ENCODE data around the gene TMC8. TPM values are rescaled to one million over a fixed set of nuclear protein-coding genes. Genes with fewer than 3 reads are reported as not detected.
A peak's percentile ranks its signal among the peaks of the same experiment; 100 is the strongest.

The TMC8 gene
- total and polyA plus RNA-seq, 2 experiments from 2014 or later: 1.1 to 3.1 TPM

GRCh38 chr17:78122931-78123249, 7.7 kb upstream of the TMC8 start:
- peaks cover 19% of the 10 kb centered on the region for H3K36me3 ChIP-seq
- TF ChIP-seq CTCF (IDR thresholded peaks at IDR 0.05; ENCODE audit: low read depth, low read length): no peak
- peaks cover 14% of the 10 kb centered on the region for H3K4me1 ChIP-seq (ENCODE audit: low read depth)

GRCh38 chr17:78123258-78123929, 7.2 kb upstream of the TMC8 start:
- DNase-seq (ENCODE audit: low read depth in 1 of 2, low spot score in 1 of 2): no peak
- TF ChIP-seq CTCF (IDR thresholded peaks at IDR 0.05; ENCODE audit: low read depth, low read length): no peak
- no peaks in the 10 kb centered on the region for H3K27me3 ChIP-seq
- no peaks in the 10 kb centered on the region for H3K9me3 ChIP-seq (ENCODE audit: low read depth)
- H3K36me3 ChIP-seq: peaks cover 19% of the 10 kb centered on the region
- H3K4me1 ChIP-seq (ENCODE audit: low read depth): peaks cover 14% of the 10 kb centered on the region
- no peak overlapping the region for H3K27ac ChIP-seq
- H3K4me3 ChIP-seq: no peak overlapping the region

More at GRCh38 chr17:78122931-78123249, 7.7 kb upstream of the TMC8 start:
- Histone ChIP-seq H3K27ac (no peak overlapping the region), H3K4me3 (no peak overlapping the region), H3K9me3 (ENCODE audit: low read depth) (no peaks in the 10 kb centered on the region), H3K27me3 (no peaks in the 10 kb centered on the region)
- no peak for DNase-seq (ENCODE audit: low read depth in 1 of 2, low spot score in 1 of 2)

- no peaks in the 10 kb centered on the region for H3K9me3 ChIP-seq (ENCODE audit: low read depth)
- DNase-seq (ENCODE audit: low read depth in 1 of 2, low spot score in 1 of 2): no peak
- no peak overlapping the region for H3K27ac ChIP-seq
- H3K4me1 ChIP-seq (ENCODE audit: low read depth): peaks cover 14% of the 10 kb centered on the region
- H3K36me3 ChIP-seq: peaks cover 19% of the 10 kb centered on the region
- TF ChIP-seq CTCF (IDR thresholded peaks at IDR 0.05; ENCODE audit: low read depth, low read length): no peak
- H3K4me3 ChIP-seq: no peak overlapping the region
- no peaks in the 10 kb centered on the region for H3K27me3 ChIP-seq
Measured at GRCh38 chr17:78124081-78124835, 6.3 kb upstream of the TMC8 start.

GRCh38 chr17:78124836-78125137, 5.8 kb upstream of the TMC8 start:
- DNase-seq (ENCODE audit: low read depth in 1 of 2, low spot score in 1 of 2): no peak
- no peak overlapping the region for H3K4me3 ChIP-seq
- H3K4me1 ChIP-seq (ENCODE audit: low read depth): peaks cover 14% of the 10 kb centered on the region
- peak overlapping the region; percentile 88 for H3K27ac ChIP-seq
- peaks cover 19% of the 10 kb centered on the region for H3K36me3 ChIP-seq
- no peak for TF ChIP-seq CTCF (IDR thresholded peaks at IDR 0.05; ENCODE audit: low read depth, low read length)
- H3K9me3 ChIP-seq (ENCODE audit: low read depth): no peaks in the 10 kb centered on the region
- no peaks in the 10 kb centered on the region for H3K27me3 ChIP-seq

- Histone ChIP-seq H3K36me3 (peaks cover 17% of the 10 kb centered on the region), H3K27ac (peak overlapping the region; percentile 88), H3K4me3 (no peak overlapping the region), H3K4me1 (ENCODE audit: low read depth) (peaks cover 14% of the 10 kb centered on the region), H3K27me3 (no peaks in the 10 kb centered on the region), H3K9me3 (ENCODE audit: low read depth) (no peaks in the 10 kb centered on the region)
- no peak for DNase-seq (ENCODE audit: low read depth in 1 of 2, low spot score in 1 of 2)
- TF ChIP-seq CTCF (IDR thresholded peaks at IDR 0.05; ENCODE audit: low read depth, low read length): no peak
Measured at GRCh38 chr17:78125138-78125913, 5.2 kb upstream of the TMC8 start.

All from cardiac muscle cell (in vitro differentiated cells and primary cell).